ENCODE data around the gene AOPEP.

The AOPEP gene

DNA sequence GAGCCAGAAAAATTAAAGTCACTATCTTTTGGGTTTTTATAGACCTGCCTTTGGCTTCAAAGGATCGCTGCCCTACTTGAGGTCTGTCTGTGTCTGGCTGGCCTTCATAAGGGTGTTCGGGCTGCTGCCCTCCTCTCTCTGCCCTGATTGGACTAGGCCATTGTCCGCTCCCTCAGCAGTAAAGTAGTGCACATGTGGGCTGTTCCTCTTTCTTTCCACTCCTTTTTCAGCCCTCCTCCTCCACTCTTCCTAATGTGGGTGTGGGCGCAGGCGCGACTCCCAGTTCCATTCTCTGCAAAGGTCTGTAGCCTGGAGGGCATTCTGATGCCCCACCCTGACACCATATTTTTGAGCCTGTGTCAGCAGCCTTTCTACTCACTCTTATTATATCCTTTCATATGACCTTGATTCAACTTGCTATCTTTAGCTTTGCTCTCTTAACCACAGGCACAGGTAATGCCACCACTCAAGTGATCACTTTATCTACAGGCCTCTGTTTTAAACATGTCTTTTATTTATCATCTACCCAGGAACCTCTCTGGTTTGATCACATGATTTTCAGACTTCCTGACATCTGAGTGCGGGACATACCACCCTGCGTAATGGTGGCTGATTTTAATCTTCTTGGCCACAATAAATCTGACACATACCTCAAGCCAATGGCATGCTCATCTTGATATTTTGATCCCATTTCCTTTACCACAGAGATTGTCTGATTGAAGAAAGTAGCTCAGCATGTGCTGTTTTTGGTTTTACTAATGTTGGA, 144.5 kb downstream of the AOPEP start:
- DNase-seq (ENCODE audit: low spot score), result peak; percentile 60

- no peak for DNase-seq (ENCODE audit: low spot score)
These were observed 145.8 kb downstream of the AOPEP start for GRCh38 chr9:94872083-94872833.

GRCh38 chr9:94872891-94873511, 146.5 kb downstream of the AOPEP start:
- no peak for DNase-seq (ENCODE audit: low spot score)

DNA sequence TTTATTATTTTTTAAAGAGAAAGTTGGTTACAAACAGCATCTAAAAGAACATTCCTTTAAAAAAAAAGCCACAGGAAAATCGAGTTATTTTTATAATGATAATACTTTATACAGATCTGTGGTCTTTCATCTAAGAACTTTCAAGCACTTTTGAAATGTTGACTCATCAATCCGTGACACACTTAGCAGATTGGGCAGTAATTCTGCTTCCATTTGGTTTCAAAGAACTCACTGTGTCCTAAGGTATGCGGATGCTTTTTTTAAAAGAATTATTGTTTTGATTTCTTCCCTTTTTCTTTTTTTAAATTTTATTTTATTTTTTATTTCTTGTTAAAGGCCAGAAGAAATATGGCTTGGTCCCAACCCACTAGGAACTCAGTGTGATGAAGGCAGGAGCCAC, 147.8 kb downstream of the AOPEP start:
- DNase-seq (ENCODE audit: low spot score), result no peak

- no peak for DNase-seq (ENCODE audit: low spot score)
These were observed 149.0 kb downstream of the AOPEP start for GRCh38 chr9:94875300-94876020.

DNA sequence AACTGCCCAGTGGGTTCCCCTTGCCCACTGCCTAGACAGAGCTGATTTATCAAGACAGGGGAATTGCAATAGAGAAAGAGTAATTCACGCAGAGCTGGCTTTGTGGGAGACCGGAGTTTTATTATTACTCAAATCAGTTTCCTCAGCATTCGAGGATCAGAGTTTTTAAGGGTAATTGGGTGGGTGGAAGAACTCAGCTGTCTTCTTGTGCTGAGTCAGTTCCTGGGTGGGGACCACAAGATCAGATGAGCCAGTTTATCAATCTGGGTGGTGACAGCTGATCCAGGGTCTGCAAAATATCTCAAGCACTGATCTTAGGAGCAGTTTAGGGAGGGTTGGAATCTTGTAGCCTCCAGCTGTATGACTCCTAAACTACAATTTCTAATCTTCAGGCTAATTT, 152.3 kb downstream of the AOPEP start:
- DNase-seq (ENCODE audit: low spot score), result peak; percentile 13

DNA sequence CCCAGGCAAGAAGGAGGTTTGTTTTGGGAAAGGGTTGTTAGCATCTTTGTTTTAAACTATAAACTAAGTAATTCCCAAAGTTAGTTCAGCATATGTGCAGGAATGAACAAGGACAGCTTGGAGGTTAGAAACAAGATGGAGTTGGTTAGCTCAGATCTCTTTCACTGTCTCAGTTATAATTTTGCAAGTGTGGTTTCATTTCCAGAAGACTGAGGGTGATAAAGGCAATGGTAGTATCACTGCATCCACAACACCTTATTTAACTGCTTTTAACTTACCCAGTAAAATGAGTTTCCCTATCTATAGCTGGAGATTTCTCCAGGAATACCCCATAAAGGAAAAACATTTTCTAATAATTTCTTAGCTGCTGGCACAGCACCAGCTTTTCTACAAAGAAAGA, 152.7 kb downstream of the AOPEP start:
- no peak for DNase-seq (ENCODE audit: low spot score)

- no peak for DNase-seq (ENCODE audit: low spot score)
These were observed 154.5 kb downstream of the AOPEP start for GRCh38 chr9:94881023-94881422.

GRCh38 chr9:94881454-94881853, 155.0 kb downstream of the AOPEP start:
- DNase-seq (ENCODE audit: low spot score), result no peak

GRCh38 chr9:94881940-94882339, 155.4 kb downstream of the AOPEP start:
- DNase-seq (ENCODE audit: low spot score), result no peak

DNA sequence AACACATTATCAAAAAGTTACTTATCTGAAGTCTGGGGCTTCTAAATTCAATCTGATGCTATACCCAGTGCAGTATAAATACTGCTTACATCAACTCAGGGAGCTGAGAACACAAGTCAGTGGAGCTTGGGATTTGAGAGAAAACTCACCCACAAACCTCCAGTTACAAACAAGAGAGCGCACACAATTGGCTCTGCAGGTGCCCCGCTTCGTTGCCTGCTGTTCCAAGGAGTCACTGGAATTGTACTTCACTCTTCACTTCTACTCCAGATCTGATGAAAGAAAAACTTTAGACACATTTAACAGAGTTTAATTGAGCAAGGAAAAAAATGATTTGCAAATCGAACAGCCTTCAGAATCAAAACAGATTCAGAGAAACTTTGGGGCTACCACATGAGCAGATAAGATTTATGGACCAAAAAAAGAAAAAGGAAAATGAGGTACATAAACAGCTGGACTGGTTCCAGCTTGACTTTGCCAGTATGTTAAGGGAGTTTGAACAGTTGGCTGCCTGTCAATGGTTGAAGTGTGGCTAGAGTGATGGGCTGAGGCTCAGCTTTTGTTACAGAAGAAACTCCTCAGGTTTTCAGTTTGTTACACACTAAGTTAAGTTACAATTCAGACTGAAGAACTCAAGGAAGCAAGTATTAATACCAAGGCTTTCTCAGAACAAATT, 156.6 kb downstream of the AOPEP start:
- DNase-seq (ENCODE audit: low spot score), result no peak

GRCh38 chr9:94885854-94886447, 159.5 kb downstream of the AOPEP start:
- no peak for DNase-seq (ENCODE audit: low spot score)

DNA sequence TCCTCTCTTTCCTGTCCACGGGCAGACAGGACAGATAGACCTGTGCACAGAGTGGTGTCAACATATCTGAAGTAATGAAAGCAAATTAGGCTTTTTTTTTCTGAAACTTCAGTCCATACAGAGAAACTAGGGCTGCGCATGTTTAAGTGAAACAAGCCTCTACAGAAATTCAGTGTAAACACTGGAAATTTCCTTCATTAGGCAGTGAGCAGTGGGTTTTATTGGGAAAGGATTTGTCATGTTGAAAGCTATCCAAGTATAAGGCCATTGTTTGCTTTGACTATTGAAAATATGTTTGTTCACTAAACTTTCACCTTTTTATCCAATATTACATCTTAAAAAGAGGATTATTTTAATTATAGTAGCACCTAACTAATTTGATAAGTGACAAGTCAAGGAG, 161.2 kb downstream of the AOPEP start:
- no peak for DNase-seq (ENCODE audit: low spot score)

- no peak for DNase-seq (ENCODE audit: low spot score)
These were observed 162.3 kb downstream of the AOPEP start for GRCh38 chr9:94888775-94889174.

GRCh38 chr9:94889628-94890027, 163.1 kb downstream of the AOPEP start:
- no peak for DNase-seq (ENCODE audit: low spot score)

GRCh38 chr9:94891183-94891582, 164.7 kb downstream of the AOPEP start:
- DNase-seq (ENCODE audit: low spot score), result no peak

DNA sequence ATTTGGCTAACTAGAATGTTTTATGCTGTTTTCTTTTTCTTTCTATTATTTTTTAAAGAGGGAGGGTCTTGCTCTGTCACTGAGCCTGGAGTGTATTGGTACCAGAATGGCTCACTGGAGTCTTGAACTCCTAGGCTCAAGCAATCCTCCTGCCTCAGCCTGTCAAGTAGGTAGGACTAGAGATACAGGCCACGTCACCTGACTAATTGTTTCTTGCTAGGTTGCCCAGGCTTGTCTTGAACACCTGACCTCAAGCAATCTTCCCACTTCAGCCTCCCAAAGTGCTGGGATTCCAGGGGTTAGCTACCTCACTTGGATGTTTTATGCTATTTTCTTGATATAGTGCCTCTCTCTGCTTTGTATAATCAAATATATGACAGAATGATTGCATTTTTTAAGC, 166.2 kb downstream of the AOPEP start:
- DNase-seq (ENCODE audit: low spot score), result no peak

DNA sequence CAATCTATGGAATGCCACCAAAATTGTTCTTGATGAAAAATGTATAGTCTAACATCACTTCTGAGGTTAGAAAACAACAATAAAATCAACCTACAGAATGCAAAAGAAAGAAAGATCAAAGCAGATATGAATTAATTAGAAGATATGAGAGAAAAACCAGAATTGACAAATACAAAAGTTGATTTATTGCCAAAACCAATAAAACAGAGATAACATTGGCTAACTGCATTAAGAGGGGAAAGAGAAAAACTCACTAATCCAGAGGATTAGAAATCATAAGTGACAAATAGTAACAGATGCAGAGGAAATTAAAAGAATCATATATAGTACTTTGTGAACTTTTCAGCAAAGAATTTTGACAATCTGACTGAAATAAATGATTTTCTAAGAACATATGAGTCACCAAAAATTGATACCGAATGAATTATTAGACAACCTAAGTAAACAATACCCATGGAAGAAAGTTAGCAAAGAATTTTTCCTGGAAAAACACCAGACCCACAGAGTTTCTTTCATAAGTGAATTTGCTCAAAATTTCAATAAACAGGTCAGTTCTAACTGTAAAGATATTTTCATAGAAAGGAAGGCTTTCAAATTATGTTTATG, 167.7 kb downstream of the AOPEP start:
- DNase-seq (ENCODE audit: low spot score), result no peak

DNA sequence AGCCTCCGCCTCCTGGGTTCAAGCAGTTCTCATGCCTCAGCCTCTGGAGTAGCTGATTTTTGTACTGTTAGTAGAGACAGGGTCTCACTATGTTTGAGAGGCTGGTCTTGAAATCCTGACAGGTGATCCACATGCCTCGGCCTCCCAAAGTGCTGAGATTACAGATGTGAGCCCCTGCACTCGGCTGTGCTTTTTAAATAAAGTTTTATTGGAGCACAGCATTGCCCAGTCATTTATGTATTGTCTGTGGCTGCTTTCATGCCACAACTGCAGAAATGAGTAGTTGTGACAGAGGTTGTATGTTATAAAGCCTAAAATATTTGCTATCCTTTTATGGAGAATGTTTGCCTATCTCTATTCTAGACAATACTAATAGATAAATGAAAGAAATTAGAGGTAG, 169.2 kb downstream of the AOPEP start:
- DNase-seq (ENCODE audit: low spot score), result no peak

GRCh38 chr9:94896512-94896911, 170.0 kb downstream of the AOPEP start:
- no peak for DNase-seq (ENCODE audit: low spot score)
